Fibroblast of lung (primary cell): ENCODE results near the gene CXCL8.

Experiments used
- EZH2 ChIP-seq: IDR thresholded peaks from 2 replicates; pipeline ENCODE4 v1.5.1; 2012; ENCODE audit warnings: low read length, control low read depth, mild to moderate bottlenecking; ENCODE audit errors: missing control alignments
- TF ChIP-seq, protein P1 (sequence below), 2 donors: IDR thresholded peaks in 1 of 2; conservative IDR thresholded peaks in 1 of 2; 1 replicate in 1 of 2; 2 replicates in 1 of 2; pipeline ENCODE4 v1.5.1; 2011 to 2012; ENCODE audit warnings: low read length in 2 of 2, control low read depth in 1 of 2, inconsistent platforms in 1 of 2, low read depth in 1 of 2, mild to moderate bottlenecking in 1 of 2

- TF ChIP-seq EZH2: no peak
- TF ChIP-seq, protein P1, sequence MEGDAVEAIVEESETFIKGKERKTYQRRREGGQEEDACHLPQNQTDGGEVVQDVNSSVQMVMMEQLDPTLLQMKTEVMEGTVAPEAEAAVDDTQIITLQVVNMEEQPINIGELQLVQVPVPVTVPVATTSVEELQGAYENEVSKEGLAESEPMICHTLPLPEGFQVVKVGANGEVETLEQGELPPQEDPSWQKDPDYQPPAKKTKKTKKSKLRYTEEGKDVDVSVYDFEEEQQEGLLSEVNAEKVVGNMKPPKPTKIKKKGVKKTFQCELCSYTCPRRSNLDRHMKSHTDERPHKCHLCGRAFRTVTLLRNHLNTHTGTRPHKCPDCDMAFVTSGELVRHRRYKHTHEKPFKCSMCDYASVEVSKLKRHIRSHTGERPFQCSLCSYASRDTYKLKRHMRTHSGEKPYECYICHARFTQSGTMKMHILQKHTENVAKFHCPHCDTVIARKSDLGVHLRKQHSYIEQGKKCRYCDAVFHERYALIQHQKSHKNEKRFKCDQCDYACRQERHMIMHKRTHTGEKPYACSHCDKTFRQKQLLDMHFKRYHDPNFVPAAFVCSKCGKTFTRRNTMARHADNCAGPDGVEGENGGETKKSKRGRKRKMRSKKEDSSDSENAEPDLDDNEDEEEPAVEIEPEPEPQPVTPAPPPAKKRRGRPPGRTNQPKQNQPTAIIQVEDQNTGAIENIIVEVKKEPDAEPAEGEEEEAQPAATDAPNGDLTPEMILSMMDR (conservative IDR thresholded peaks at IDR 0.05 in 1 of 2, IDR thresholded peaks at IDR 0.05 in 1 of 2; ENCODE audit: low read depth in 1 of 2, low read length in 2 of 2): no peak
Observed at GRCh38 chr4:73714647-73715046, 25.7 kb upstream of the CXCL8 start.
